GM18861 (cell line): ENCODE measurements around the gene CDRT15.
"Not testable (repeated sequence)": the region's sequence is repeated elsewhere in the genome, so short reads cannot be mapped to it uniquely, and the experiment has no call there.

ENCODE experiments used
- ATAC-seq: cut with Tn5 transposase; IDR thresholded peaks from one replicate; pipeline ENCODE4 v1.9.1; 2021; ENCODE audit not compliant: unreplicated experiment

Gene CDRT15

DNA sequence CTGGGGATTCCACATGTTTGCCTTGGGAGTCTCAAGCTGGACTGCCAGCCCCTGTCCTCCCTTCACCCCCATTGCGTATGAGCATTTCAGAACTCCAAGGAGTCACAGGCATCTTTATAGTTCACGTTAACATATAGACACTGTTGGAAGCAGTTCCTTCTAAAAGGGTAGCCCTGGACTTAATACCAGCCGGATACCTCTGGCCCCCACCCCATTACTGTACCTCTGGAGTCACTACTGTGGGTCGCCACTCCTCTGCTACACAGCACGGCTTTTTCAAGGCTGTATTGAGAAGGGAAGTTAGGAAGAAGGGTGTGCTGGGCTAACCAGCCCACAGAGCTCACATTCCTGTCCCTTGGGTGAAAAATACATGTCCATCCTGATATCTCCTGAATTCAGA, 28.9 kb downstream of the CDRT15 start:
- no peak for ATAC-seq

DNA sequence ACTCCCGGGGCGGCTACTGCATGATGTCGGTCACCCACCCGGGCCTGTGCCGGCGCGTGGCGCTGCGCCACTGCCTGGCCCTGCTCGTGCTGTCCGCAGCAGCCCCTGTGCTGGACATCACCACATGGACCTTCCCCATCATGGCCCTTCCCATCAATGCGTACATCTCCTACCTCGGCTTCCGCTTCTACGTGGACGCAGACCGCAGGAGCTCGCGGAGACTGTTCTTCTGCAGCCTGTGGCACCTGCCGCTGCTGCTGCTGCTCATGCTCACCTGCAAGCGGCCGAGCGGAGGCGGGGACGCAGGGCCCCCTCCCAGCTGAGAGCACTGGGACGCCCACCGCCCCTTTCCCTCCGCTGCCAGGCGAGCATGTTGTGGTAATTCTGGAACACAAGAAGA, 29.8 kb downstream of the CDRT15 start:
- no peak for ATAC-seq

DNA sequence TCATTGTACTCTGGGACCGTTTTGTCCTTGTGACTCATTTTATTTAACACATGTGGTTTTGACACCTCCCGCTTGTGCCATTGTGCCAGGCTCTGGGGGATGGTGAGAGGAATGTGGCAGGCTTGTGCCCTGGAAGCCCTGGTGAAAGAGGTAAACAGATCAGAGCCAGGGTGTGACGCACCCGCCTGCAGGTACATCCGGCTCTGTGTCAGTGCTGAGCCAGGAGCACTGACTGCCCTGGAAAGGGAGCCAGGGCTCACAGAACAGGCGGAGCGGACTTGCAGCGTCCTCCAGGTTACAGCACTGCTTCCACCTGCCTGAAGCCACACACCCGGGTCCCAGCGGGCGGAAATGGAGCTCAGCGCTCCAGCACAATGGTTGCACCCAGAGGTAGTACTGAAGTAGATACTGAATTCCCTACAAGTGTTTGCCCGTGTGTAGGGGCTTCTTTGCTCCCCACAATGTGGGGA, 30.6 kb downstream of the CDRT15 start:
- ATAC-seq, result no peak

DNA sequence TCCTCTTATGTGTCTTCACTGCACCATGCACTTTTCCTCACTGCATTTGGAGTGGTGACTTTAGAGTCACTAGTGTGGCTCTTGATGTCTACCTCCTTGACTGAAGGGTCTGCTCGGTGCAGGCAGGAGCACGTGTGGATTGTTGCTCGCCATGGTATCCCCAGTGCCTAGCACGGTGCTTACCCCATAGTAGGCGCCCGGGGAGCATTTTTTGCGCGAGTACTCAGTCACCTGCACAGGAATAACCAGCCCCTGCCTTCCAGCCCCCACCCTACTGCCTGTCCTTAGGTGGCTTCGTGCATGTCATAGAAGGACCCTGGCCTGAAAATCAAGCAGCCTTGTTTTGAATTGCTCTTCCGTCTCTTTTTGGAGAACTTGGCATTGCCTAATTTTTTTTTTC, 31.3 kb downstream of the CDRT15 start:
- no peak for ATAC-seq

DNA sequence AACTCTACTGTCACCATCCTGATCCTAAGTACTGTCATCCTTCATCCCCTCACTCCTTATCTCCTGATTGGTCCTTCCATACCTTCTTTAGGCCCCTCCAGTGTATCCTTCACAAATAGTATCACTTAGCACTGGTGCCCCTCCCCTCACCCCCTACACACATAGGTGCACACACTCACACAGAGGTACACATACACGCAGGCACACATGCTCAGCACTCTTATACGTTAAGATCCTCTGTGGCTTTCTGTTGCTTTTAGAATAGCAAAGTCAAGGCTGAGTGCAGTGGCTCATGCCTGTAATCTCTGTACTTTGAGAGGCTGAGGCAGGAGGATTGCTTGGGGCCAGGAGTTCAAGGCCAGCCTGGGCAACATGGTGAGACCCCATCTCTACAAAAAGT, 32.1 kb downstream of the CDRT15 start:
- no peak for ATAC-seq

DNA sequence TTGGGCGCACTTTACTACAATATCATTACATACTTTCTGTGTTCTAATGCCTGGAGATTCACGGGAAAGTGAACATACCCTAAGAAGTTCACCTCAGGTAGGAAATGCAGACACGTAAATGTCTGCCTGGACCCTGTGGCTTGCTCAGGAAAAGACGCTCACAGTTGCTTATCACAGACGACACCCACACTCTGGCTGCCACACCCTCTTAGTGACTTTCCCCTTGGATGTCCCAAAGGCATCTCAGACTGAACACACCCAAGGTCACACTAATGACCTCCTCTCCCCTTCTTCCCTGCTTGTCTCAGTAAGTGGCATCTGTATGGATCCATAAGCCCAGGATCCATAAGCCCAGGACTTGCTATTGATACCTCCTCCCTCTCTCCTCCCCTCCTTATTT, 32.6 kb downstream of the CDRT15 start:
- ATAC-seq, result no peak

DNA sequence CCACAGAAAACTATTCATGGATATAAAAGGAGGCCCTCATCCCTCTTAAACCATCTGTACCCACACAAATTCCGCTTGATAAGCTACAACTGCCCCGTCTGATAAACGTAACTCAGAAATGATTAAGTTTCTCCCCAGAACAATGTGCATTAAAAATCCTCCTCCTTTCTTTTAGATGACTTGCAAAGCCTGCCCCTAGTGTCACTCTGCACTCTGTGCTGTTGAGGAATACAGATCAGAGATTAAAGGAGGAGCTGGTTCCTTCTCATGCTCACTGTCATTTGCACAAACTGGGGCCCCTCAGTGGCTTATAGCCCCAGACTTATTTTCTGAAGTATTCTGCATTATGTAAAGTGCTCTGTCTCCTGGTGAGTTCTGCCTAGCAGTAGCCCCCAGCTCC, 33.3 kb downstream of the CDRT15 start:
- ATAC-seq, result no peak

DNA sequence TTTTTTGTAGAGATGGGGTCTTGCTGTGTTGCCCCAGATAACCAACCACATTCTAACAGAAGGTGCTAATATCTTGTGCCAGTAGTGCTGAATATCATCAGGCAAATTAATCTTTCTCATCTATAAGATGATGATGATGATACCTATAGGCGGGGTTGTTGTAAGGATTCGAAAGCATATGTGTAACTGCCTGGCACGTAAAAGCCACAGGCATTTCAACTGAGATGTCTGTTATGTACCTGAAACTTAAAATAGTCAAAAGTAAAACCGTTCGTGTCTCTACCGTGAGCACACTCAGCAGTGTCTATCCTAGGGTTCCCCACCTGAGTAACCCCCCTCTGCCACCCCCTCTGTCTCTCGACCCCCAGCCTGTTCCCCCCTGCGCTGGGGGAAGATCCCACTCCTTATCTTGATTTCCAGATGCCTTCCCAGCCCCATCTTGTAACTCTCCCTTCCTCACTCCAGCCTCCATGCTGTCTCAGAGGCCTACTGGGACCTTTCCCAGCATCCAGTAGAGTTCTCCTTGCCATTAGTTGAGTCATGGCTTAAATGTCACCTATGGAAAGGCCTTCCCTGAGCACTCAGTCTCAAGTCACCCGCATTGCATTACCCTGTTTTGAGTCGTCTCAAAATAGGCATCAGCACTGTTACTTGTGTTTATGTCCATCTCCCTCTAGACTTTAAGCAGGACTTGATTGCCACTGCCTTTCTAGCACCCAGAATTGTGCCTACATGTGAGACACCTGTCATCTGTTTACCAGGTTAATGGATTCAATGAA, 34.1 kb downstream of the CDRT15 start:
- ATAC-seq, result no peak

DNA sequence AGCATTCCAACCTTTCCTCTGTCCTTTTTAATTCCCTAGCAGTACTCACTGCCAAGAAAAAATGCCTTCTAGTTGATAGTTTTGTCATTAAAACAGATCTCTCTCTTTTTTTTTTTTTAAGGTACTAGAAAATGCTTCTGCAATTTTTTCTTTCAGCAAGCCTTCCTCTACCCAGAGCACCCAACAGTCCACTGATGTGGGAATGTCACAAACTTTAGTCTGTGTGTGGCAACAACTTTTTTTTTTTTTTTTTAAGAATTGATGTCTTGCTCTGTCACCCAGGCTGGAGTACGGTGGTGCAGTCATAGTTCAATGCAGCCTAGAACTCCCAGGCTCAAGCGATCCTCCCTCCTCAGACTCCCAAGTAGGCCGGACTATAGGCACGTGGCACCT, 34.7 kb downstream of the CDRT15 start:
- no peak for ATAC-seq

DNA sequence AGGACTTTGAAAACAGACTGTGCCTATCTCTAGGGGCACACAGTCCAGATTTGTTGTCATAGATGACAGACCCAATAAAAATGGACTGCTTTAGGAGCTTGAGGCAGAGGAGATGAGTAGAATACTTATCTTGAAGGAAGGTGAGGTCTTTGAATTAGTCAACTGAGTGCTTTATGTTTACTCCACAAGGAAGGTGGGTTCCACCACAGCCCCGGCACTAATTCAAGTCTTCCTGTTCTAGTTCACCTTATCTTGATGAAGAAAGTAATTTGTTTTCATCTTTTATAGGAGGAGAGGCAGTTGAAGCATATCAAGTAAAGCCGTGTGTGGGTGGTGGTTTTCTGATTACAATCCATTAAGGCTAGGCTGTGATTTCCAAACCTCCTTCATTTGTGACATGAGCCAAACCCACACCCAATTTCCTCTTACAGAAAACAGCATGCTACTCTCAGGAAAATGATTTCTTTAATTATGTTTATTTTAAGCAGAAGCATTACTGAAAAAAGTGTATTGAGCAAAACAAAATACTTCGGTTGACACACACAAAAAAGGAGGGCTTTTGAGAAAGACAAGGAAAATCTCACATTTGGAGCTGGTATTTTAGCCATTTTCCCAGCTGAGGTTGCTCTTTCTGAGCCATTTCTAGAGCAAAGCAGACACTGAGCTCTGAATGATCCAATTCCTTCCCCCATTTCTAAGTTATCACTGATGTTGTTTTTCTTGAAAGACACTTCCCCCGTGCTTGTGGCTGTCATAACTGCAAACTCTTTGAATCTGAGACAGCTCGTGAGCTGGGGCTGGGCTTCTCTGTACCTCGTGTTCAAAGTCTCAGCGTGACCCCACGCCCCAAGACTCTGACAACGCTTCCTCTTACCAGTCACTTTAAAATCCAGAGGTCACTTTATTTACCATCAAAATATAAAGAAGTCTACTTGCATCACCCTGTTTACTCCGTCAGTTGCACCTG, 35.4 kb downstream of the CDRT15 start:
- ATAC-seq, result no peak

DNA sequence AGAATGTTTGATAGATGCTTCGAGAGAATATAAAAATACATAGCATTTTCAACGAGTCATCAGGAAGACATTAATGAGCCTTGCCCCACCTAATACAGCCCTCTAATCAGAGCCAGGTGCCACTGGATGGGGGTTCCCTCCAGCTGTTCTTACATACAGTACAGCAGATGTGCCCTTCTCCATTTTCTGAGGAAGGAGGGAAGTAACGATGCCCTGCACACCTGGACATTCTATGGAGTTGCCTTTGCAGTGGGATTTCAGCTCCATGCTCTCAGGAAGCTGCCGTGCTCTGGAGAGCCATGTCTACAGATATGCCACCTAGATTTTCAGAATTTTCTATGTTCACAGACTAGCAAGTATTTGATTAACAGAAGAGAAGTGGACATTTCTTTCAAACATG, 36.3 kb downstream of the CDRT15 start:
- no peak for ATAC-seq

DNA sequence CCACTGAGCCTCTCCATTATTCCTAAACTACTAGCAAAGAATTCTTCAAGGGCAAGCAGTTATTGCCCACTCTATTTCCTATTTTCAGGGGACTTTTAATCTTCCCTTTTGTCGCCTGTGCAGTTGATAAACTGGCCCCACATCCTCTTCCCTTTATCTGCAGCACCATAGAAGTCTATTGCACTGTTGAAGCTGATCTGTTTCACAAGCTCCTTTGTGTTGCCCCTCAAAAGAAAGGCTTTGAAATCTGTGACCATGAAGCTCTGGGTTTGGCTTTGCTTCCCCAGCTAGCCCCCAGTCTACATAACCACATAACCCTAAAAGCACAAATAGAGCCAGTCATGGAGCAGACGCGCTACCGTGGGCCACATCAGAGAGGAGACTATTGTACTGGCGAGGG, 37.1 kb downstream of the CDRT15 start:
- no peak for ATAC-seq

DNA sequence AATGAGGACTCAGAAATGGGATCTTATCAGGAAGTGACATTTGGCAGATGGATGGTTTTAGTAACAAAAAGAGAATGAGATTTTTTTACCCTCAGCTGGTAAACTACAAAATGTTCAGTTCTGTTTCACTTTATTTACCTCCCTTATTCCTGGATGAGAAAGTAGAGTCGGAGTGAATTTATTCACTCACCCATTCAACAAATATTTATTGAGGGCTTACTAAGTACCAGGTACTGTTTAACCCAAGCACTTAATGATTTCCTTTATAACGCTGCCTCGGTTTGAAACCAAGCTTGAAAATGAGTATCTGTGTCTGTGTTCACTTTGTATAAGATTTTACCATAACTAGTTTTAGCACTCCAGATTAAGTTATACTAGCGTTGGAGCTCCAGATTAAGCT, 38.1 kb downstream of the CDRT15 start:
- ATAC-seq, result no peak

DNA sequence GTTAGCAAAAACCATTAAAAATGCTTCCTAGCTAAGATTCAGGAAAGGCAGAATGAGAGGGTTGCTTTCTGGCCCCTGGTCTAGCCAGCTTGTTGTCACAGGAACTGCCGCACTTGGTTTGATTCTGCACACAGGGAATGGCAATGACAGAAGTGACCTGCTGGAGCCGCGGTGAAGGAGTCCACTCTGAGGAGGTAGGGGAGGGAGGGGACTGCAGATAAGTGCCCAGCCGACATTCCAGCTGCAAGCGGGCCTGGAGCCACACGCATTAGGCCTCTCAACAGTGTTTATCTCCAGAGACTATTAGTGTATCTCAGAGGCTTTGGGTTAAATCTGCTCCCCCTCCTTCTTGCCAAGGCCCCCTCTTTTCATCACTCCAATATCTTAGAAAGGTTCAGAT, 38.6 kb downstream of the CDRT15 start:
- ATAC-seq, result no peak

DNA sequence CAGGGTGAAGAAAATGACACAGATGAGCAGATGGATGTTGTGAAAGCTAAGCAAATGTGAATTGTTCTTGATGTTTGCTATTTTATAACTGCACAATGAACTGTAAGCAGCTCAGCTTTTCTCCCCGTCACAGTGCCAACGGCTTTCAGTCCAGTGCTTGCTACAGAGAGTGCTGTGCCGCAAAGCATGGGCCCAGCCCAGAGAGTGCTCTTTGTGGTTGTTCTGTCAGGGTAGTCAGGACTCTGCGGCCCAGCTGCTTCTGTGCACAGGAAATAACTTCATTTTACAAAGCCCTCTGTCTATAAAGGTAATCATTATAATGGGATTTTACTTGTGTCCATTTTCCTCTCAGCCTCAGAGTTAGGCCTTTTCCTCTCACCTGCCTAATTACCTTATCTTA, 39.1 kb downstream of the CDRT15 start:
- ATAC-seq, result no peak

DNA sequence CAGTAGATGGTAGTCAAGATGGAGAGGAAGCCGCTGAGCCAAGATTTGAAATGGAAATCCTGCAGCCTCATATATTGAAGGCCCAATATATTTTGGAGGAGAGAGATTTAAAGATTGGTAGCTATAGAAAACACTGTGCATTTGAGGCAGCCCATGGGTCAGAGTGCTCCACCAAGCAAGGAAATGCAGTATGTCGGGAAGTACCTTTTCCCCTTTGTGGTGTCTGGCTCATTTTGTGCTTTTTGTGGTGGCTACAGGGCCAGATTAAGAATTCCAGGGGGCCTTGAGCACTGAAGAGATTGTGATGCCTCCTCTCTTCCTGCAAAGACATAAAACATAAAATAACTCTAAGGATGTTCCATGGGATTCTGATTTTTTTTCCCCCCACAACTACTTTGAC, 39.6 kb downstream of the CDRT15 start:
- ATAC-seq, result no peak

DNA sequence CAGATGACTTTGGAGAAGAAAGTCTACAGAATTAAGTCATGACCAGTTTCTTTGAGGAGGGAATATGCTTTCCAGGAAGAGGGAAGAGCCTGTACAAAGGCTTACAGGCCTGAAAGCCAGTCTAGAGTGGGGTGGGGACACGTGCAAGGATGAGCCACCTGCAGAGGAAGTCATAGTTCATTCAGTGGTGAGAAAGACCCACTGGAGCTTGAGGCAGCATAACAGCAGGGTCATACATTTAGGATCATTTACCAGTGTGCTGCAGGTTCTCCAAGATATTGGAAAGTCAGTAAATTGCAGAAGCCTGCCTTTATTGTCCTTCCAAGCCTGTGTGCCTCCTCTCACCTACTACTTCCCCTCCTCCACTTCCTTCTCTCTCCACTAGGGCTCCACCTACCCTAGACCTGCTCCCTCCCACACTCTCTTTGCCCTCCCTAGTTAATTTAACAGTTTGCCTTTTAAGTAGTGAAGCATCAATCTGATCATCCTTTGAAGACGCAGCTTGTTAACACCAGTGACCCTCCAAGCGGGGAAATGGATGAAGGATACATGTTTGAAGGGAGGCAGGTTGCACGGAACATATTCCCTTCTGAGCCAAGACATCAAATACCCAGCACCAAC, 40.2 kb downstream of the CDRT15 start:
- no peak for ATAC-seq

DNA sequence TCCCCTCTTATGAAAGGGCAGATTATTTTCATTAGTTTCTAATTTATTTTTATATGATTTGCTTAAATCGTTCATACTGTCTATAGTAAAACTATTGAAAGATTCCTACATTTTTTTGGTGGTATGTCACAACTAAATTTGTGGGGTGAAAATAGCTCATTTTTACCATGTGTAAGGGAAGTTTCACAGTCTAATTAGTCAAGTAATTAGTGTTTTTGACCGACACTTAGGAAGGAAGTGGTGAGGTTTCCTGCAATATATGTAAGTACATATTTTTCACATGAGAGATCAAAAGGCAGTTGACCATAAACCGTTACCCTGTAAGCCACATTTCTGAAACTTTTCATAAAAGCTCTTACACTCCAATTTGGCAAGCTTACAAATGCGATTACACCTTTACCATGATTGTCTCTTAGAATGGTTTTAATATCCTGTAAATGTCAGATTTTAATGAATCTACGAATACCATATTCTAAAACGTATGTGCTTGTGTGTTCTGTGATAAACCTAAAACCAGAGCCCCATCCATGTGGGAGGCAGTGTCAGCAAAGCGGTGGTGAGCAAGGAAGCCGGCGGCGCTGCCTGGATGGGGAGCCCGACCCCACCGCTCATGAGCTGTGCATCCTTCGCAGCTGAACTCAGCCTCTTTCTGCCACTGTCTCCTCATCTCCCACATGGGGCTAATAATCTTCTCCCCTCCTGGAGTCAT, 43.9 kb downstream of the CDRT15 start:
- peak; percentile 87 for ATAC-seq

DNA sequence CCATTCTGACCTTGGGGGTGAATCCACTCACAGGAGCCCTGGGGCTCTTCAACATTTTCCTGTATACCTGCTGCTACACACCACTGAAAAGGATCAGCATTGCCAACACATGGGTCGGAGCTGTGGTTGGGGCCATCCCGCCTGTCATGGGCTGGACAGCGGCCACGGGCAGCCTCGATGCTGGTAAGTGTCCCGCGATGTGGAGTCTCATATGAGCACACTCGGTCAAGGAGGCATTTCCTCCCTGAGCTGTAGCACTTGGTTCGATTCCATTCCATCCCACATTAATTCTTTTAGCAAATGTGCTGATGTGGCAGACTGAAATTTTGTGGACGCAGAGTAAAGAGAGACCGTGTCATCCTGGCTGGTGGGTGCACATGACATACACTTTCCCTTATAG, 44.6 kb downstream of the CDRT15 start:
- ATAC-seq, result not testable (repeated sequence)

DNA sequence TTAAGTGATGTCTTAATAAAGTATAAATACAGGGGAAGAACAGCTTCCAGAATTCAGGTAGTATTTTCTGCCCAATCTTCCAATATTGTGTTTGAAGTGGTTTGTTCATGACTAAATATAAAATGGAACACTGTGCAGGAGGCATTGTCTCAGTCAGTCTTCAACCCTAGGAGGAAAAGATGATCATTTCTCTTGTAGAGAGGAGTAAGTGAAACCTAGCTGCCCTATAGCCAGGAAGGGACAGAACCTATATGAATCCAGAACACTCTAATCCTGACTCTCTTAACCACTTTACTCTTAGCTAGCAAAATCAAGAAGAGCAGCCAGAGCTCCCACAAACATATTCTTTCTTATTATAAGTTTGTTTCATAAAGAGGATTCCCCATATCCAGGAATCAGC, 45.2 kb downstream of the CDRT15 start:
- not testable (repeated sequence) for ATAC-seq

DNA sequence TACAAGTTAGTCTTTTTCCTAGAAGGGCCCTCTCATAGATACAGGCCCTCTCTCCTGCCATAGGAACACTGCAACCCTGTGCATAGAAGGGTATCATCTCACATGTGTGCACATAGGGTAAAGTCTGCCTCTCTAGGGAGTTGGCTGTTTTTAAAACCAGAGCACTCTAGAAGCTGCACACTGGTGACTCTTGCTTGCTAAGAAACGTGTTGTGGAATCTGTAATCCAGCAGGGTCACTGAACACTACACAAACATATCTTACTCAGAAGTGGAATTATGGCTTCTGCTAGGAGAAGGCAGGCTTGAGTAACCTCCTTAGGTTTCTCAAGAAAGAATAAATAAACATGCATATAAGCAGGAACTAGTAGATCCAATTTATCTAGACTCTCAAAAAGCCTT, 45.9 kb downstream of the CDRT15 start:
- not testable (repeated sequence) for ATAC-seq
